ENCODE results near the gene SPRED1. TPM values are rescaled to one million over a fixed set of nuclear protein-coding genes. Genes with fewer than 3 reads are reported as not detected.

The SPRED1 gene
- total RNA-seq, 4 donors from 2014 or later: 22.0 to 74.8 (median 35.9) TPM

DNA sequence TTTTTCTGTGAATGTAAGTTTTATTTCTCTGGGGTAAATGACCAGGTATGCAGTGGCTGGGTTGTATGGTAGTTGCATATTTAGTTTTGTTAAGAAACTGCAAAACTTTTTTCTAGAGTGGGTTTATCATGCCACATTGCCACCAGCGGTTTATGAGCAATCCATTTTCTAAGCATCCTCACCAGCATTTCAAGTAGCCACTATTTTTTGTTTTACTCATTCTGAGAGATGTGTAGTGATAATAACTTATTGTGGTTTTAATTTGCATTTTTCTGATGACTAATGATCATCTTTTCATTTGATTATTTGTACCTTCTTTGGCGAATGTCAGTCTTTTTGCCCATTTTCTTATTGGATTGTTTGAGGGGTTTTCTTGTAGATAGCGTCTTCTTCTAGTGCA is 56.2 kb downstream of the SPRED1 start:
- DNase-seq (ENCODE audit: low spot score) (no peak), ATAC-seq (ENCODE audit: low FRiP score) (no peak)
- TF ChIP-seq, protein P1, sequence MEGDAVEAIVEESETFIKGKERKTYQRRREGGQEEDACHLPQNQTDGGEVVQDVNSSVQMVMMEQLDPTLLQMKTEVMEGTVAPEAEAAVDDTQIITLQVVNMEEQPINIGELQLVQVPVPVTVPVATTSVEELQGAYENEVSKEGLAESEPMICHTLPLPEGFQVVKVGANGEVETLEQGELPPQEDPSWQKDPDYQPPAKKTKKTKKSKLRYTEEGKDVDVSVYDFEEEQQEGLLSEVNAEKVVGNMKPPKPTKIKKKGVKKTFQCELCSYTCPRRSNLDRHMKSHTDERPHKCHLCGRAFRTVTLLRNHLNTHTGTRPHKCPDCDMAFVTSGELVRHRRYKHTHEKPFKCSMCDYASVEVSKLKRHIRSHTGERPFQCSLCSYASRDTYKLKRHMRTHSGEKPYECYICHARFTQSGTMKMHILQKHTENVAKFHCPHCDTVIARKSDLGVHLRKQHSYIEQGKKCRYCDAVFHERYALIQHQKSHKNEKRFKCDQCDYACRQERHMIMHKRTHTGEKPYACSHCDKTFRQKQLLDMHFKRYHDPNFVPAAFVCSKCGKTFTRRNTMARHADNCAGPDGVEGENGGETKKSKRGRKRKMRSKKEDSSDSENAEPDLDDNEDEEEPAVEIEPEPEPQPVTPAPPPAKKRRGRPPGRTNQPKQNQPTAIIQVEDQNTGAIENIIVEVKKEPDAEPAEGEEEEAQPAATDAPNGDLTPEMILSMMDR (IDR thresholded peaks at IDR 0.05): no peak

DNA sequence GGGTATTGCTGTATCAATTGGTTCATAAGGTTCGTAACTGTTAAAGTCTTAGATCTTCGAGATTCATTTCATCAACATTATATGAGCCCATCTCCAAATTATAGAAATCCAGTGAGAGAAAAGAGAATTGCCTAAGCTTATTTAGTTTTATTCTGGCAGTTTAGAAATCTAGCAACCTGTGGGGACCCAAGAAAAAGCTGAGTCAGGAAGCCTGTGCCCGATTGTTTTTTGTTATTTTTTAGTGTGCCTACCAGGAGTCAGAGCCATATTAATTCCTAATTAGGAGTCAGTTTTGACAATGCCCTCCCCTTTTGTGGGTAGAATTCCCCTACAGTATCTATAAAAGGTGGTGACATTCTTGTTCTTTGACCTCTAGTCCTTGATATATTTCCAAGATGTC is 59.6 kb downstream of the SPRED1 start:
- TF ChIP-seq, protein P1 (IDR thresholded peaks at IDR 0.05): no peak
- DNase-seq (ENCODE audit: low spot score): no peak
- ATAC-seq (ENCODE audit: low FRiP score): no peak

DNA sequence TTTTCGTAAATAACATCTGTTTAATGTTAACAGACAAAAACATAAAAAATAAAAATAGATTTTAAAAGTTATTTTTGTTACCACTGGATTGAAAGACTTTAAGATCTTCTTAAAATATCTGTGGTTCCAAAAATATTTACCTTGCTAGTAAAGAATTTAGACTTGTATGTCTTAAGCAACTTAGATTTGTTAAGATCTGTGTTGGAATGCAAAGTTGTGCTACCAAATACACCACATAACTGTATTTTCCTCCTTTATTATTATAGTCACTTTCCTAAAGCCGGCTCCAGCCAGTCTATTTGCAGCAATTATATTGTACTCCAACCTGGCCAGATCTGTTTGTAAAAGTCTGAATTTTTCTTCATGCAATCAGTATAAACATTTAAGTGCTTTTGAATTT is 63.7 kb downstream of the SPRED1 start:
- TF ChIP-seq, protein P1 (IDR thresholded peaks at IDR 0.05): no peak
- no peak for ATAC-seq (ENCODE audit: low FRiP score)

DNA sequence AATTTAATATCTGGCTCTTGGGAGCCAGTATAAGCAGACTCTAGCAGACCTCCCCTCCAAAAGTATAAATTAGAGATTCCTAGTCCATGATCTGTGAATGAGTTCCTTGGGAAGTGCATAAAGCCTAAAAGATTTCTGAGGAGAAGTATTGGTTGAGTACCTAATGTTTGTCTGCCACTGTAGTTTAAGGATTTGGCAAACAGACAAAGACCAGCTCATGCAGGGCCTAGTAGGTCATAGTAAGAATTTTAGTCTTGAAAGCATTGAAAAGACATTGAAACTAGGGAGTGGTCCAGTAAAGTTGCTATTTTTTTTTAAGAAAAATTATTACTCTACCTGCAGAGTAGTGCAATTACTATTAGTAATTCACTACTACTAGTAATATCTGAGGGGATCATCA is 67.5 kb downstream of the SPRED1 start:
- ATAC-seq (ENCODE audit: low FRiP score): no peak

More for the DNA sequence above, 63.7 kb downstream of the SPRED1 start:
- DNase-seq (ENCODE audit: low spot score): no peak

DNA sequence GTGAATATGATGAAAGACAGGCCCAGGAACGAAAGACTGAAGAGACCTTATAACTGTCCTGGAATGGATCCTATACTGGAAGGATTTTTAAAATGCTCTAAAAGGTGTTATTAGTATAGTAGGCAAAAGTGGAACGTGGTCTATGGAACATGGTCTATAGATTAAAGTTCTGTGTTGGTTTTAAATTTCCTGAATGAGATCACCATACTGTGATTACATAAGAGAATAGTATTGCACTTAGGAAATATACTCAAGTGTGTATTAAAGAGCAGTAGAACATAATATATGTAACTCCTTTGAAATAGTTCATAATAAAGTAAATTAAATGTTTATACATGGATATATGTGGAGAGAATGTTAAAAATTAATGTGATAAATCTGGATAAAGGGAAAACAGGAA is 68.2 kb downstream of the SPRED1 start:
- DNase-seq (ENCODE audit: low spot score): no peak
- TF ChIP-seq, protein P1 (IDR thresholded peaks at IDR 0.05): no peak
- ATAC-seq (ENCODE audit: low FRiP score): no peak

More for the DNA sequence above, 67.5 kb downstream of the SPRED1 start:
- TF ChIP-seq, protein P1 (IDR thresholded peaks at IDR 0.05): no peak
- no peak for DNase-seq (ENCODE audit: low spot score)

DNA sequence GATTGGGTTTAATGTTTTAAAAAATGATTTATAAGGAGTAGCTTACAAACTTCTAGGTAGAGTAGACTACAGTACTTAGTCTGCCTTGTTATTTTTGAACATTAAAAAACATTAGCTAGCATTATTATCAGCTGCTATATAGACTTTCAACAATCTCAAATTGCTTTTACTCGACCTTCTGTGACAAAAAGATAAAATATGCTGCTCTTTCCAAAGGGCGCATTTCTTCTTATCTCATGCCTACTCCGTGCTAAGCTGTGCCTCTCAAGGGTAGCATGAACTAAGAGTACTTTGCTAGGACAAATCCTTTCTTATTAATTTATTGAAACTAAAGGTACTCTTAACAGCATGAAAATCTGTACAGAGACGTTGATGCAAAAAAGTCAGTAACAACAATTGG is 71.3 kb downstream of the SPRED1 start:
- no peak for ATAC-seq (ENCODE audit: low FRiP score)
- no peak for DNase-seq (ENCODE audit: low spot score)
- TF ChIP-seq, protein P1 (IDR thresholded peaks at IDR 0.05): no peak

DNA sequence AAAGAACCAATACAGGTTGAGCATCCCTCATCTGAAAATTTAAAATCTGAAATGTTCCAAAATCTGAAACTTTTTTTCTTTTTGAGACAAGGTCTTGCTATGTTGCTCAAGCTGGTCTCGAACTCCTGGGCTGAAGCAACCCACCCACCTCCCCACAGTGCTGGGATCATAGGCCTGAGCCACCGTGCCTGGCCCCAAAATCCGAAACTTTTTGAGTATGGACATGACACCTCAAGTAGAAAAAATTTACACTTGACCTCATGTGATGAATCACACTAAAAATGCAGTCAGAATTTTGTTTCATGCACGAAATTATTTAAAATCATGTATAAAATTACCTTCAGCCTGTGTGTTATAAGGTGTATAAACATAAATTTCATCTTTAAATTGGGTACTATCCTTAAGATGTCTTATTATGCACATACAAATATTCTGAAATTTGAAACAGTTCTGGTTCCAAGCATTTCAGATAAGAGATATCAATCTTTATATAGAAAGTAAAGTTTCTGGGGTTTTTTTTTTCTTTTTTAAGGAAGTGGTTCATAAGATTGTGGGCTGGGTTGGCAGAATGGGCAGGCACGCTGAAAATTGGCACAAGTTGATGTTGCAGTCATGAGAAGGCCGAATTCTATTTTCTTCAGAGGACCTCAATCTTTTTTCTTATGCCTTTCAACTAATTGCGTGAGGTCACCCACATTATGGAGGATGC is 72.5 kb downstream of the SPRED1 start:
- no peak for DNase-seq (ENCODE audit: low spot score)
- TF ChIP-seq, protein P1 (IDR thresholded peaks at IDR 0.05): no peak

More for the DNA sequence above, 72.5 kb downstream of the SPRED1 start:
- ATAC-seq (ENCODE audit: low FRiP score): no peak
